GM12865 (cell line): ENCODE data around the gene GMCL2.

Experiments
- DNase-seq: peaks from one replicate; pipeline ENCODE4 v3.0.0; 2010; ENCODE audit warnings: low read depth
- H3K4me3 ChIP-seq: 2 replicates; pipeline ENCODE4 v1.5.1; 2011; ENCODE audit warnings: mild to moderate bottlenecking, low read depth, low read length, control low read depth
- TF ChIP-seq, protein P1 (sequence below): IDR thresholded peaks from 2 replicates; pipeline ENCODE4 v1.5.1; 2011; ENCODE audit warnings: low read length, control low read depth, low read depth, inconsistent platforms; ENCODE audit not compliant: insufficient read depth; ENCODE audit errors: missing control alignments

Gene GMCL2

DNA sequence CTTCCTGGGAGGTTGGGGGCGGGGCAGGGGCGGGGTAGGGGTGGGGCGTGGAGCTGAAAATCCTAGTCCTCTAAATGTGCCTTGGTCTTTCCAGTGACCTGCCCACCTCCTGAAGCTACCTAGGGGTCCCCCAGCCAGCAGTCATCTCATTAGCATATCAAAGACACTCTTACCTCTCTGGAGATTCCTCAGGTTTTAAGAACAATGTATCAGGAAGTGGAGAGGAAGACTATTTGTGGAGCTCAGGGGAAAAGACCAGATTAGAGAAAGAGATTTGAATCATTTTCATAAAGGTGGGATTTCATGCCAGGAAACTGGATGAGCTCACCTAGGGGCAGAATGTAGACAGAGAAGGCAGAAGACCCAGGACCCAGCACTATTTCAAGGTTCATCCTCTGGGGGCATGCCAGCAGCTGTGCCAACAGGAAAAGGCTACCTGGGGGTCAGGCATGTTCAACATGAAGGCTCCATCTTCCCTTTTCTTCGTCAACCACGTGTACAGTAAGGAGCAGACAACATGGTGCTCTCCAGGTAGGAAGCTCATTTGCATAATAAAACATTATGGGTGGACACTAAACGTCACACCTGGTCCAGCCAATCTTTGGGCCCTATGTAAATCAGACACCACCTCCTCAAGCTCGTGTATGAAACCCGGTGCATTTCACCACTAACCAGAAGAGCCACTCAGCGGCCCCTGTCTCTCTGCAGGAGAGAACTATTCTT lies 6.9 kb downstream of the GMCL2 start:
- DNase-seq = no peak
- H3K4me3 ChIP-seq = no peak overlapping the region
- TF ChIP-seq, protein P1, sequence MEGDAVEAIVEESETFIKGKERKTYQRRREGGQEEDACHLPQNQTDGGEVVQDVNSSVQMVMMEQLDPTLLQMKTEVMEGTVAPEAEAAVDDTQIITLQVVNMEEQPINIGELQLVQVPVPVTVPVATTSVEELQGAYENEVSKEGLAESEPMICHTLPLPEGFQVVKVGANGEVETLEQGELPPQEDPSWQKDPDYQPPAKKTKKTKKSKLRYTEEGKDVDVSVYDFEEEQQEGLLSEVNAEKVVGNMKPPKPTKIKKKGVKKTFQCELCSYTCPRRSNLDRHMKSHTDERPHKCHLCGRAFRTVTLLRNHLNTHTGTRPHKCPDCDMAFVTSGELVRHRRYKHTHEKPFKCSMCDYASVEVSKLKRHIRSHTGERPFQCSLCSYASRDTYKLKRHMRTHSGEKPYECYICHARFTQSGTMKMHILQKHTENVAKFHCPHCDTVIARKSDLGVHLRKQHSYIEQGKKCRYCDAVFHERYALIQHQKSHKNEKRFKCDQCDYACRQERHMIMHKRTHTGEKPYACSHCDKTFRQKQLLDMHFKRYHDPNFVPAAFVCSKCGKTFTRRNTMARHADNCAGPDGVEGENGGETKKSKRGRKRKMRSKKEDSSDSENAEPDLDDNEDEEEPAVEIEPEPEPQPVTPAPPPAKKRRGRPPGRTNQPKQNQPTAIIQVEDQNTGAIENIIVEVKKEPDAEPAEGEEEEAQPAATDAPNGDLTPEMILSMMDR = no peak

DNA sequence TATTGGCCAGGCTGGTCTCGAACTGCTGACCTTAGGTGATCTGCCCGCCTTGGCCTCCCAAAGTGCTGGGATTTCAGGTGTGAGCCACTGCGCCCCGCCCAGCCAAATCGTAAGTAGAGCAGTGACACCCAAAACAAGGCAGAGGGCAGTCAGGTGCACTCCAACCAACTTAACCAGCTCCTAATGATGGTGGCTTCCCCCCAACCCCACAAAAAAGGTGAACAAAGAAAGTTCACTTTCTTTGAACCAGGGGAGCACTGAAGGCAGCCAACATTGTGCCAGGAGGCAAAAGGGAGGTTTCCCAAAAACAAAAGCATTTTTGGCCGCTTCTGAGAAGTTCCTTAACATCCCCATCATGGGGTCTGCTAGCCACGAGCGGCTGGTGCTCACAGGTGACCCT lies 9.6 kb downstream of the GMCL2 start:
- TF ChIP-seq, protein P1 = no peak
- DNase-seq = no peak
- H3K4me3 ChIP-seq = no peak overlapping the region

DNA sequence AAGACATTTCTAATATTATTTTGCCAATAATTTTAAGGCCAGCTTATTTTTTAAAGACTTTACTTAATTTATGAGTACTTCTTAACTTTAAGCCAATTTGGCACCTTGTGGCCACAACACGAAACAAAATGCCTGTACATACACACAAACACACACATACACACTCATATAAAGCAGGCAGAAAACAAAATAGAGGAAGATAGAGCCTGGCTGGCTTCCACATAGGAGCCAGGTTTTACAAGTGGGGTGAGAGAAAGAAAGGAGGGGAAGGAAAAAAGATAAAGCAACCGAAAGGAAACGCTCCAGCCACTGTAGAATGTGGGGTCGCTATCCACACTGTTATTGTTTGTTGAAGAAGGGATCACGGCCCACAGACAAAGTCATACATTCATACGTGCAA lies 10.4 kb downstream of the GMCL2 start:
- no peak for DNase-seq
- H3K4me3 ChIP-seq = no peak overlapping the region
- TF ChIP-seq, protein P1 = no peak

DNA sequence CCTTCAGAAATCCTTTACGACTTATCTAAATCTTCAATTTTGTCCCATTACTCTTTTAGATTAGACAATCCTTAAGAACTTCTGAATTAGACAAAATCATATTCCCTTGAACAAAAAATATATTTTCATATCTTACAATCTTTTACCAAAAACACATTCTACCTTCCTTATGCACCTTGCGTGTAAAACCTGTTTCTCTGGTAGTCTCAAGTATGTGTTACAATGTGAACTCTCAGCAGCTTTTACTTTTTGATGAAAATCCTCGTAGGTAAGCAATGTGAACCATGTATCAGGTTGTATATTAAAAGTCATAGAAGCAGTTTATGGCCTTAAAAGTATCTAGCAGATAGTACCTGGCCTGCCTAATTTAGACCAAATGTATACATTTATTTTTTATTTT lies 12.7 kb downstream of the GMCL2 start:
- no peak for DNase-seq
- H3K4me3 ChIP-seq = no peak overlapping the region
- TF ChIP-seq, protein P1 = no peak

DNA sequence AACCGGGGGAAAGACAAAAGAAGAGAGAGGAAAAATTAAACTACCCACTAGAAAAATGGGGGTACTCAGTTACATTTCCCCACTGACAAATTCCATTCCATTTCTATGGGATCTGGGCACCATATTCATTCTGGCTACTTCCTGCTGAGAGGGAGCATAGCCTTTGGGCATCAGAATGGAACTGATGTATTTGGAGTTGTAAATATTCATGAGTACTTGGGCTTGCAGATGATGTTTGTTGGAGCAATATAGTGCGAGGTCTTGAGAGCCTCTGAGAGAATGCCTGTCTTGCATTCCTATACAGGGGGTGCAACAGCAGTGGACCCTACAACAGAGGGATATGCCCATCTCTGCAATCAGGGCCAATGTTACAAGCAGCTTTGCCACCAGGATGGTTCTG lies 16.7 kb downstream of the GMCL2 start:
- no peak overlapping the region for H3K4me3 ChIP-seq
- DNase-seq = no peak
- TF ChIP-seq, protein P1 = no peak

DNA sequence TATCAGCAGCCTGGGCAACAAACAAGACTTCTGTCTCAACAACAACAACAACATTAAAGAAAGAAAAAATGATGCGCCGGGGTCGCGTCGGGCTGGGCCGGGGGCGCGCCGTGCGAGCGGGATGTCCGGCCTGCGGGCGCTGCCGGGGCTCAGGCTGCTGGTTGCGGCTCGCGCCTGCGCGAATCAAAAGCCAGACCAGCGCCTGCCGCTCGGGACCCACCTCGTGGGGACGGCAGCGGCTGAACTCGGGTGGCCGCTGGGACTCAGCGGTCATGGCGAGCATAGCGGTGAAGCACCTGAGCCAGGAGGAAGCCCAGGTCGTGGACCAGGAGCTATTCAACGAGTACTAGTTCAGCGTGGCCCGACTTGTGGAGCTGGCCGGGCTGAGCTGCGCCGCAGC lies 21.6 kb downstream of the GMCL2 start:
- DNase-seq = no peak
- no peak overlapping the region for H3K4me3 ChIP-seq
- TF ChIP-seq, protein P1 = no peak
